Measurements from ENCODE around the gene ZNF878.
"Not testable (repeated sequence)": the region's sequence is repeated elsewhere in the genome, so short reads cannot be mapped to it uniquely, and the experiment has no call there.

ZNF878 gene

DNA sequence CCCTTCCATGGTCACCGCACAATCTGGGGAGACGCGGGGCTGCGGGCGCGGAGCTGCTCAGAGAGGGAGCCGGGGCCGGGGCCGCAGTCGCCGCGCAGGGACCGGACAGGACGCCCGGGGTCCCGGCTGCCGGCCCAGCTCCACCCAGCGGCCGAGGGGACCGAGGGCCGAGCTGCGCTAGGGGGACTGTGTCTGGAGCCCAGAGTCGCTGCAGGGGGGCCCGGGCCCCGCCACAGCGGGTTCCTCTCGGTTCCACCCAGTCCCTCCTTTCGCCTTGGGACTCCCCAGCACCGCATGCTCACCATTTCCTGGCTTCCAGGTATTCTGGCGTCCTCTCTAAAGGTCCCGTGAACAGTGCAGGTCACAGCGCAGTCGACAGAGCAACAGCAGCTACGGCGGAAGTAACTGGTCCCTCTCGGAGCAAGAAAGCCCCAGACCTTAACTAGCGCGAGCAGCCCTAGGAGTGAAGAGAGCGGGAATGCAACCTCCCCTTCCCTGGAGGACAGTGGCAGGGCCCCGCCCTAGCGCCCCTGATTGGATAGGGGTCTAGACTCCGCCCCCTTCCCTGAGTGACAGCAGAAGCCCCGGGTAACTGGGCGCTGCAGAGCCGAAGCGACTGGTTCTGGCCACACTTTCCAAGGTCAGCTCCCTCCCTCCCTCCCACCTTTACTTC is at the start of gene ZNF878:
TSS of gene ZNF878 (minus strand) at position 465 of the 673 bp plus-strand sequence. CDS start at position 305, 160 bp downstream.
- peak; percentile 50 for DNase-seq

DNA sequence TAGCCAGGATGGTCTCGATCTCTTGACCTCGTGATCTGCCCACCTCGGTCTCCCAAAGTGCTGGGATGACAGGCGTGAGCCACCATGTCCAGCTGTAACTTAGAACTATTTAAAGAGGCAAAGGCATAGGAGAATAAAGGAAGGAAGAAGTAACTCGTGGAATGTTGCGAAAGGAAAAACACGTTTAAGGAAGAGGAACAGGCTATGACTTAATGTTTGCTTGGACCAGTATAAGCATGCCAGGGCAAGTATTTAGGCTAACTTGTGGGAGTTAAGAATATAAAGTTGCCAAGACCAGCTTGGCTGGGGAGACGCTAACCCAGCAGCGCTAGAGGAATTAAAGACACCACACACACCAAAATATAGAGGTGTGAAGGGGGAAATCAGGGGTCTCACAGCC is 45.3 kb upstream of the ZNF878 start:
- no peak for DNase-seq

DNA sequence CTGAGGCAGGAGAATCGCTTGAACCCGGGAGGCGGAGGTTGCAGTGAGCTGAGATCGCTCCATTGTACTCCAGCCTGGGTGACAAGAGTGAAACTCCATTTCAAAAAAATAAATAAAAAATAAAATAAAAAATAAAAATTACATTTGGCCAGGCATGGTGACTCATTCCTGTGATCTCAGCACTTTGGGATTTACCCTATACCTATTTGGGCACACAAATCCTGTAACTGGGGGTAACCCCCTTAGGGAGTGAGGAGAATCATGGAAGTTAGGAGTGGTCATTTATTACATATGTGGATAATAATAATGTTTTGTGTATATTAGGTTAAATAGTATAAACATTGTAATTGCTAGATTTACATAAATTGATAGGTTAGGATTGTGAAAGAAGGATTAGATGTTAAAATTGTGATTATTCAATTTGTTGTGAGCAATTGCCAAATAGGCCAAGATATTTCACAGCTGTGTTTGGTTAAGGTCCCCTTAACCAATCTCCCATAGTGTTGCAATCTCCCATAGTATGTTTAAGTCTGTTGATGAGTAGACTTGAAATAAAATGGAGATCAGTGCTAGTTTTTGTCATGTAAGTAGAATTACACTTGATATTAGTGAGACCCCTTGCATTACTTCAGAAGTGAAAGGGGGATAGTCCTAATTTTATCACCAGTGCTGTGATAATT is 42.5 kb upstream of the ZNF878 start:
- DNase-seq = no peak

DNA sequence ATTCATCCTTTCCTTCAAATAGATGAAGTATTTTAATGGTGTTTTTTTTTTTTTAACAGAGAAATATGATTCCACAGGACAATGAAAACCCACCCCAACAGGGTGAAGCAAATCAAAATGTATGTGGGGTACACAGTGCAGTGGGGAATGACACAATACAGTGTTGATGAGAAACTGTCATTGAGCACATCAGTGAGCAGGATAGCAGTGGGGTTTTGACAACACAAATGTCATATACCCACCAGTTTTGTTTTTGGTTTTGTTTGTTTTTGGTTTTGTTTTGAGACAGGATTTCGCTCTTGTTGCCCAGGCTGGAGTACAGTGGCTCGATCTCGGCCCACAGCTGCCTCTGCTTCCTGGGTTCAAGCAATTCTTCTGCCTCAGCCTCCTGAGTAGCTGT is 41.0 kb upstream of the ZNF878 start:
- no peak for DNase-seq

DNA sequence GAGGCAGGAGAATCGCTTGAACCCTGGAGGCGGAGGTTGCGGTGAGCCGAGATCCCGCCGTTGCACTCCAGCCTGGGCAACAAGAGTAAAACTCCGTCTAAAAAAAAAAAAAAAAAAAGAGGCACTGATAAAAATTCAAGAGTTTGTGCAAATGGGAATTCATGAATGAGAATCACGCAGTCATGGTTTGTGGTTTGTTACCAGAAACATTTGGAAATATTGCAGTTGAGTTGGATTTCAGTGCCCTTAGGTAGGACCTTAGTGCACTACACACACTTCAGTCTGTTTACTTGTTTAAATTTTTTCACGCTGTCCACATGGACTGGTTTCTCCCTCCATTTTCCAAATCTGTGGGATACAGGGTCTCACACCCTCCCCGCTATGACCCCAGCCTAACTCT is 40.2 kb upstream of the ZNF878 start:
- no peak for DNase-seq

GRCh38 chr19:12092065-12092867 is 39.5 kb upstream of the ZNF878 start:
- peak; percentile 75 for DNase-seq

DNA sequence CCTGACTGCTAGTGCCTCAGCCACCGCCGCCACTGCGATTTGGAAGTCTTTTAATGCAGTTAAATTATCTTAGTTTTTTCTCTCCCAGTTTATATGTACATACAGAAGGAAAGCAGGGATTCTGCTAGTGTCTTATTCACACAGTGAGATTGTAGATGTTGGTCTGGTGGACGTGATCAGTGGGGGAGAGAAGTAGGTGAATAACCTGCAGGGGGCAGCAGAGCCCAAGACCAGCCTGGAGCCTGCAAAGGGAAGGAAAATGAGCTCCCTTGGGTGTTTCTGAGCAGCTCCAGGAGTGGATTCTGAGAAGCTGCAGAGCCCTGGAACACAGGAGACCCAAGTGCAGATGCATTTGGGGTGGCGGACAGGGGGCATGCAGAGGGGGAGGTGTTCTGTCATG is 38.0 kb upstream of the ZNF878 start:
- peak; percentile 23 for DNase-seq

DNA sequence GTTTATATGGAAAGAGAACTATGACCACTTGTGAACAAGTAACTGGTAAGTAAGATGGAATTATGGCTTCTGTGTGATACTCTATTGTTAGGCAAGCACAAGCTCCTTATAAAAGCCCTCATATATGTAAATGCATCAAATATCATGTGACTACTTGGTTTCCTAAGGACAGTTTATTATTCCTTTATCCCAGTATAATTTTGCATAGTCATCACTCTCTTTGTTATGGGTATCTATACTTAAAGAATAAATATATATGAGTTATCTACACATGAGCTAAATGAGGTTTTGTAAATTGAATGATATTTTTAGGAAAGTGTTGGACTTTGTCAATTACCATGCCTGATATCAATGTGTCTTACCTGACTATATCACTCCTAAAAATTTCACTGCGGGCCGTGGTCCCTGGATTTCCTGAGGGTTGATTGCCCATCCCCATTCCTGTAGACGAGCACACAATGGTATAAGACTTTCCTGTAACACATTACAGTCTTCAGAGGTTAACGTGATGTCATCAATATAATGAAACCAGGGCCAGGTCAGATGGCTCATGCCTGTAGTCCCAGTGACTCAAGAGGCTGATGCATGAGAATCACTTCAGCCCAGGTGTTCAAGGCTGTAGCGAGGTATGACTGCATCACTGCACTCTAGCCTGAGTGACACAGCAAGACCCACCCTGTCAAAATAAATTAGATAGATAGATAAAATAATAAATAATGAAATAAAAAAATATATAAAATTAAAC is 32.5 kb upstream of the ZNF878 start:
- no peak for DNase-seq

DNA sequence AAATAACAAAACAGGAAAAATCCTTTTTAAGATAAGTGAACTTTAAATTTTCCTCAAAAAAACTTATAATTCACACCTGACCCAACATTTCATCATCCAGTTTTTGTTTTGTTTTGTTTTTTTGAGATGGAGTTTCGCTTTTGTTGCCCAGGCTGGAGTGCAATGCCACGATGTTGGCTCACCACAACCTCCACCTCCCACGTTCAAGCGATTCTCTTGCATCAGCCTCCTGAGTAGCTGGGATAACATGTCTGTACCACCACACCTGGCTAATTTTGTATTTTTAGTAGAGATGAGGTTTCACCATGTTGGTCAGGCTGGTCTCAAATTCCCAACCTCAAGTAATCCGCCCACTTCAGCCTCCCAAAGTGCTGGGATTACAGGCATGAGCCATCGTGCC is 30.6 kb upstream of the ZNF878 start:
- DNase-seq = not testable (repeated sequence)

DNA sequence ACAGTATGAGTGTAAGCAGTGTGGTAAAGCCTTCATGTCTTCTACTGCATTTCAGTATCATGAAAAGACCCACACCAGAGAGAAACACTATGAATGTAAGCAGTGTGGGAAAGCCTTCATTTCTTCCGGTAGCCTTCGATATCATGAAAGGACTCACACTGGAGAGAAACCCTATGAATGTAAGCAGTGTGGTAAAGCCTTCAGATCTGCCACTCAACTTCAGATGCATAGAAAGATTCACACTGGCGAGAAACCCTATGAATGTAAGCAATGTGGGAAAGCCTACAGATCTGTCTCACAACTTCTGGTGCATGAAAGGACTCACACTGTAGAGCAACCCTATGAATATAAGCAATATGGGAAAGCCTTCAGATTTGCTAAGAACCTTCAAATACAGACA is 24.6 kb upstream of the ZNF878 start:
- no peak for DNase-seq

DNA sequence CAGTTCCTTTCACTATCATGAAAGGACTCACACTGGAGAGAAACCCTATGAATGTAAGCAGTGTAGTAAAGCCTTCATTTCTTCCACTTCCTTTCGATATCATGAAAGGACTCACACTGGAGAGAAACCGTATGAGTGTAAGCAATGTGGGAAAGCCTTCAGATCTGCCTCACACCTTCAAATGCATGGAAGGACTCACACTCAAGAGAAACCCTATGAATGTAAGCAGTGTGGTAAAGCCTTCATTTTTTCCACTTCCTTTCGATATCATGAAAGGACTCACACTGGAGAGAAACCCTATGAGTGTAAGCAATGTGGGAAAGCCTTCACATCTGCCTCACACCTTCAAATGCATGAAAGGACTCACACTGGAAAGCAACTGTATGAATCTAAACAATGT is 23.6 kb upstream of the ZNF878 start:
- not testable (repeated sequence) for DNase-seq

- no peak for DNase-seq
These were observed 22.9 kb upstream of the ZNF878 start for GRCh38 chr19:12075538-12076139.

GRCh38 chr19:12064590-12065538 is 12.1 kb upstream of the ZNF878 start, which contains the start of gene ZNF844:
TSS of gene ZNF844 (plus strand) at chr19:12064731. CDS start at chr19:12064874, 143 bp downstream.
- DNase-seq = peak; percentile 73

GRCh38 chr19:12055784-12056183 is 3.0 kb upstream of the ZNF878 start:
- no peak for DNase-seq

DNA sequence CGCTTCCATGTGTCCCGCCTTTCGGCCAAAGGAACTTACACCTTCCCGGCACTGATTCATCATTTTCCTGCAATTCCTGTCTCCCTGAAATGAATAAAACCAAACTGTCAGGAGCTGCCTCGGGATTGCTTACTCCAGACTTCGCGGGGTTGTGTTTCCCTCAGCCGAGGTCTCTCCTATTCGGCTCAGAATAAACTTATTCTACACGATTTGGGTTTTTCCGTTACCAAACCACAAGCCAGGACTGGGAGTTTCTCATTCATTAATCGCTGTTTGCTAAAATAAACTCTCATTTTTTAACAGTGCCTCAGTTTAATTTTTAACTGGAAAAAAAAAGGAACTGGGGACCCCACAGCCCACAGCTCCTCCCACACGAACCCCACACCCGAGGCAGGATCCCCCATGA is 667 bp downstream of the ZNF878 start:
- DNase-seq = no peak

GRCh38 chr19:12047868-12048267 is 4.9 kb downstream of the ZNF878 start:
- DNase-seq = no peak

DNA sequence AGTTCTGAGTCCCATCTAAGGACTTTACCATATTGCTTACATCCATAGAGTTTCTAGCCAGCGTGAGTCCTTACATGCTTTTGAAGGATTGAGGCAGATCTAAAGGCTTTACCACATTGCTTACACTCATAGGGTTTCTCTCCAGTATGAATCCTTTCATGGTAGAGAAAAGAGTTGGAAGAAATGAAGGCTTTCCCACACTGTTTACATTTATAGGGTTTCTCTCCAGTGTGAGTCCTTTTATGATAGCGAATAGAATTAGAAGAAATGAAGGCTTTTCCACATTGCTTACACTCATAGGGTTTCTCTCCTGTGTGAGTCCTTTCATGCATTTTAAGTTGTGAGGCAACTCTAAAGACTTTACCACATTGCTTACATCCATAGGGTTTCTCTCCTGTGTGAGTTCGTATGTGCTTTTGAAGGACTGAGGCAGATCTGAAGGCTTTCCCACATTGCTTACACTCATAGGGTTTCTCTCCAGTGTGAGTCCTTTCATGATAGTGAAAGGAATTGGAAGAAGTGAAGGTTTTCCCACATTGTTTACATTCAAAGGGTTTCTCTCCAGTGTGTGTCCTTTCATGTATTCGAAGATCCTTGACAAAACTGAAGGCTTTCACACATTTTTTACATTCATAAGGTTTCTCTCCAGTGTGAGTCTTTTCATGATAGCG is 8.9 kb downstream of the ZNF878 start:
- no peak for DNase-seq

GRCh38 chr19:12042893-12043292 is 9.9 kb downstream of the ZNF878 start:
- DNase-seq = no peak

- peak; percentile 72 for DNase-seq
These were observed 17.3 kb downstream of the ZNF878 start, which contains the start of gene ZNF433 for GRCh38 chr19:12035220-12036172. TSS of gene ZNF433 (minus strand) at chr19:12035679. CDS start at chr19:12035539, 140 bp downstream.

Measured in 8988T (cell line).